NOMO-1 (cell line): ENCODE measurements around the gene LFNG.

Experiments used
- DNase-seq, 2 experiments: peaks; one replicate each; lab custom pipeline; 2025; ENCODE audit not compliant: unreplicated experiment in 2 of 2; lab: John Stamatoyannopoulos, UW

LFNG gene

DNA sequence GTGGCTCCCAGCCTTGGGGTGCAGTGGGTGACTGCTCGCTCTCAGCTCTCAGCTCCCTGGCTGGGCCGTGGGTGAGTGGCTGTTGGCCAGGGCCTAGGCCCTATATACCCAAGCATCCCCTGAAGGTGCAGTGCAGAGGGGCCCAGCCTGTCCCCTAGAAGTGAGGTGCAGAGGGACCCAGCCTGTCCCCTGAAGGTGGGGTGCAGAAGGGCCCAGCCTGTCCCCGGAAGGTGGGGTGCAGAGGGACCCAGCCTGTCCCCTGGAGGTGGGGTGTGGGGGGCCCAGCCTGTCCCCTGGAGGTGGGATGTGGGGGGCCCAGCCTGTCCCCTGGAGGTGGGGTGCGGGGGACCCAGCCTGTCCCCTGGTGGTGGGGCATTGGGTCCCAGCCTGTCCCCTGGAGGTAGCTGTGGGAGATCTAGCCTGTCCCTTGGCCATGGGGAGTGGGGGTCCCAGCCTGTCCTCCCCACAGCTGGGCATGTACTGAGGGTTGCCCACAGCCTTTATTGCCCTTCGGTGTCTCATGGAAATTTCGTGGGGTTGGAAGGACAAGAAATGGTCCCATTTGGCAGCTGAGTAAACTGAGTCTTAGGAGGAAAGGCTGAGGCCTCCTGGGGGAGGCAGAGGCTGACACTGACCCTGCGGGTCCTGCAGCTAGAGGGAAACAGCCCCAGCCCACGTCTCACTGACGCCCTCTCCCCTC is 17.5 kb upstream of the LFNG start:
- DNase-seq = no peak

DNA sequence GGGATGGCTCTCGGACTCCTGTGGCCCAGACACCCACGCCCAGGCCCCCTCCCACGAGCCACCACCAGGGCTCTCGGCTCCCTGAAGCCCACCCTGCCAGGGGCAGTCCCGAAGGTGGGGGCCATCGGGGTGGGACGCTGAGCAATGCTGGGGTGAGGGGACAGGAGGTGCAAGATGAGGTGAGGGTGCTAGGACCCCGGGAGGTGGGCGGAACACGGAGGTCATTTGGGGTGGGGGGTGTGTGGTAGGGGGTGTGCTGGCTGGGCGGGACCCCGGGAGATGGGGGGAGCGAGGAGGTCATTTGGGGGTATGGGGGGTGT is 17.0 kb upstream of the LFNG start:
- DNase-seq = no peak

DNA sequence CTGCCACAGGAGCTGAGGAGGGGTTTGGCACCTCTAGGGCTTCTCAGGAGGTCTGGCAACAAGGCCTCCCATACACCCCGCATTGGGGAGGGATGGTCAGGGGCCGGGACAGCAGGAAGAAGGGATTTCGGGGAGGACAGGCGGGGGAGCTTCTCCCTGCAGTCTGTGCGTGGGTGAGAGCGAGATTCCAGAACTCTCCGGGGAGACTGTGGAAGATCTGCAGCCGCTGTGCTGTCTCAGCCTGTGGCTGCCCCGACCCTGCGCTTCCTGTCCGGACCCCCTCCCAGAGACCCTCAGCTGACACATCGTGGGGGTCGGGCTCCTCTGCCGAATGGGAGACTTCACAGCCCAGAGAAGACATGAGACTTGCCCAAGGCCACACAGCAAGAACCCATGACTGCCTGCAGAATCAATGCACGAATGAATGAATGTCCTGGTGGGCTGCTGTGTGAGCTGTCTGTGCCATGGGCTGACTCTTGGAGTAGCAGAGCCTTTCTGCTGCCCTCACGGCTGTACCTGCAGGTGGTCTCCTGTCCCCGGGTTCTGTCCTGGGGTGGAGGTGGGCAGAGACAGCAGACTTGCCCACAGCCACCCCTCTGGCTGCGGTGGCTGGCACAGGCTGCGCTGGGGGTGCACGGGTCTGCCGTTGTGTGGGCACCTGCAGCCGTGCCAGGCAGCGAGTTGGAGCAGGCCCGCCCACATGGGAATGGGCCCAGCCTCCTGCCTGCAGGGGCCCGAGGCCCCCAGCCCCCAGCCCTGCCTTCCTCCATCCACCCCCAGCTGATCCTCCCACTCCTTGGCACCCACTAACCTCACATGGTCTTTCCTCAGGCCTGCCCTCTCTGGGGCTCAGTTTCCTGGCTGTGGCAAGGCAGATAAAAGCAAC is 16.3 kb upstream of the LFNG start:
- no peak for DNase-seq

DNA sequence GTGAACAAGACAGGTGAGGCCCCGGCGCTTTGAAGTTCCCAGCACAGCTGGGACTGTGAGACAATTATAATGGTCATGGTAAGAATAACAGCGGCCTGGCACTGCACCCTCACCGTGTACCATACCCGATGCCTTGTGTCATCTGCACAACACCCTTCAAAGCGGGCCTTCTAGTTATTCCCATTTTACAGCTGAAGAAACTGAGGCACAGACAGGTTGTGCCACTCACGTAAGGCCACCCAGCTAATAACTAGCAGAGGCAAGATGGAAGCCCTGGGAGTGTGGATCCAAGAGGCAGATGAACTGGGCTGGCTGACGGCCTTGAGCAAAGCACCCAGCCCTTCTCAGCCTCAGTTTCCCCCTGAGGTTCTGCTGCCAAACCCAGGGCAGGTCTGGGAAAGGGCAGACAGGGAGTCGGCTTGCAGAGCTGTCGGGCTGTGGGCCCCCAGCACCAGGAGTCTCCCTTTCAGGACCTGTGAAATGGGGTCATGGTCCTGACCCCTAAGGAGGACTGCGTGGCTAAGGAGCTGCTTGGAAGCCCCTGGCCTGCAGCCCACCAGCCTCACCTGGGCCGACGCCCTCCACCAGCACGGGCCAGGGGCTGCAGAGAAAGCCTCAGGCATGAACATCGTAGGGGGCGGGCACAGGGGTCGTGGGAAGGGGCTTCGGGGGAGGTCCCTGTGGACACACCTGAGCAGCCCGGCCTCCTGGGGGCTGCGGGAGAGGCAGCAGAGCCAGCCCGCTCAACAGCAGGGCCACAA is 15.3 kb upstream of the LFNG start:
- no peak for DNase-seq

DNA sequence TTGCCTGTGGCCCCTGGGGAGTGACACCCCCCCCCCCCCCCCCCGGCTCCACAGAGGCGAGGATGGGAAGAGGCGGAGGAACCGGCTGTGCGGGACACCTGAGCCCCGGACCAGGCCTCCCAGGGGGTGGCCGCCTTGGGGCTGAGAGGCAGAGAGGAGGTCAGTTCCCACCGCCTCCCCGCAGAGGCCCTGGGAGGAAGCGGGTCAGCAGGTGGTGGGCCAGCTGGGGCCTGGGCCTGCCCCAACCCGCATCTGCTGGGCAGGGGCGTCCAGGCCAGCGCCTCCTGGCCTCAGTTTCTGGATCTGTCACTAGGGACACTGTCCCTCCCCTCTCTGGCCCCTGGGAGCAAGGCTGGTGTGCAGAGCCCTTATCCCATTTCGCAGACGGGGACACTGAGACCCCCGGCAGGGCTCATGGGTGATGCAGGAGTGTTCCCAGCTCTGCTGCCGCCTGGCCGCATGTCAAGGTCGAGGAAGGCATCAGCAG is 14.6 kb upstream of the LFNG start:
- DNase-seq = no peak

DNA sequence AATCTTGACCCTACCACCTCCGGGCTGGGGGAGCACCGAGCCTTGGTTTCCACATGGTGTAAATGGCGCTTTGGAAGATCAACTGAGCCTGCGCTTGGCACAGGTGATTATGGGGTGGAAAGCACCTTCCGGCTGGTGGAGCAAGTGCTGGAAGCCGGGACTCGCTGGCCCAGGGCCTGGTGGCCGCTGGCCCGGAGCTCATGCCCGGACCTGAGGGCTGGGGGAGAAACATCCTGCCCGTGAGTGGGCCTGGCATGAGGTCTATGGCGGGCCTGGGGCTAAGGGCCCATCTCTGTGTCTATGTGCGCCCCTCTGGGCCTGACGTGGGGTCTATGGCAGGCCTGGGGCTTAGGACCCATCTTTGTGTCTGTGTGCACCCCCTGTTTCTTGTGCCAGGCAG is 14.2 kb upstream of the LFNG start:
- DNase-seq = no peak

DNA sequence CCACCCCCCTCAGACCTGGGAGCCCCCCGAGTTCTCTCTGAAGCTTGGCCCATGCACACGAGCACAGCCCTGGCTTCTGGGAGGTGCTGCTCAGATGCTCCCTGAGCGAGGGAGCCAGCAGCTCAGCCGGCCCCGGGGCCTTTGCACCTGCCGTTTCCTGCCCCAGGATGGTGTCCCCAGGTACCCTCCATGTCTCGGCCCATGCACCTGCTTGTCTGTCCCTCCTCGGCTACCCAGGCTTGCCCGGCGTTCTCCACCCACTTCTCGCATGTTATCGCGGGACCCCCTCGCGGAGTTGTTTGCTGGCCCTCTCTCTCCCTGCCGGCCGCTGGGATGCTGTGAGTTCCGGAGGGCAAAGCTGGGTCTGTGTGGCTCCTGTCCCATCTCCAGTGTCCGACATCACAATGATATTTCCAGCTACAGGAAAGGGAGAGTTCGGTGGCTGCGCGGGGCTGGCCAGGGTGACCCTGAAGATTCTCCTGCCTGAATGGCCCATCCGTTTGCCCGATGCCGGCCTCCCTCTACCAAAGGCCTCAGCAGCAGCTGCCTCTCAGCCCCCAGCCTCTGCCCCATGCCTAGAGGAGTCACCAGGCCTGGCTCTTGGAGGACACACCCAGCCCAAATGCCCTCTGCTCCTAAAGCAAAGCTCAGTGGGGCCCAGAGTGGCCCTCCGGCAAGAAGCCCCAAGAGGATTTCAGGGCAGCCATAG is 12.2 kb upstream of the LFNG start:
- DNase-seq = no peak

DNA sequence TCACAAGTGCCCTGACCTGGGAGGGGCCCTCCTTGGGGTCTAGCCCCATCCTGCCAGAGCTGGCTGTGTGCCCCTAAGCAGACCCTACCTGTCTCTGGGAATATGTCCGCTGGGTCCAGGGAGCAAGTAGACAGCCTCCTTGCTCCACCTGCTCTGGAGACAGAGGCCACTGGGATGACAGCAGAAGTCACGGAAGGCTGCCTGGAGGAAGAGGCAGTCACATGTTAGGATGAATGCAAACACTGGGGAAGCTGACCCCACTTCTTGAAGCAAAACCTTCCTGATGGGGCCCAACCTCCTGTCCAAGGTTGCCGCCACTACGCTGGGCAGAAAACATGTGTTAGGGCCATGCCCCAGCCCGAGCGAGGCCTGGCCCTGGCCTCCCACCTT is 11.7 kb upstream of the LFNG start:
- no peak for DNase-seq

DNA sequence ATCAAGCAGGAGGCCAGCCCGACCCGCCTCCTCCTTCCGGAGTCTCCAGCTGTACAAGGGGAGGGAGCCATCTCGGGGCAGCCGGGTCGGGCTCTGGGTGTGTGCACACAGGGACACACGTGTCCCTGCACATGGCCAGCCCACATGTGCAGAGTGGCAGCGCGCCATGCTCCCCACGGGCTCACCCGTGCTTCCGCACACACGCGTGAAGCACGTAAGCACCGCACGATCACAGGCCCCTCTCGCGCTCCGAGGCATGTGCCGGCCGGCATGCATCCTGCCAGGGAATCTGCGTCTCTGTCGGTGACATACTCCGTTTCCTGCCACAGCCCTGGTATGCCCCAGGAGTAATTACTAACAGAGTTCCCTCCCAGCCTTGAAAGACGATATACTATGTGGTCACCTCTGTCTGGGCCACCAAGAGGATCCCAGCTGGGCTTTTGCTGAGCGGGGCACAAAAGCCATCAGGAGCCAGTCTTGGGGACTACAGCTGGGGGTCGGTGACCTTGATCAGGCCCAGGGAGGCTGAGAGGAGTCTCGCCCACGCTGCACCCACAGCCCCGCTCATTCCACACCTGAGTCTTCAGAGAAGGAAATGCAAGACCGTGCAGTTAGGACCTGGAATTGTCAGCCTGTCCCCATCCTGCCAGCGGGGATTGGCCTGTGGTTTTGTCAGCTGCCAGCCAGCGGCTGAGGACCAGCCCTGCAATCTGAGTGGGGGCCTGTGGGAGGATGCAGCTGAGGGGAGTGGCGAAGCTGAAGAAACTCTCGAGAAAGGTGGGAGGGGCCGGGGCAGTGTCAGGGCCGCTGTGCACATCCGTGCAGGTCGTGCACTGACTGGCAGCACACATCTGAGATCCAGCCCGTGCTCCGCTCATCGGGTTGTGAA is 11.0 kb upstream of the LFNG start:
- DNase-seq = peak; percentile 78 to 88

DNA sequence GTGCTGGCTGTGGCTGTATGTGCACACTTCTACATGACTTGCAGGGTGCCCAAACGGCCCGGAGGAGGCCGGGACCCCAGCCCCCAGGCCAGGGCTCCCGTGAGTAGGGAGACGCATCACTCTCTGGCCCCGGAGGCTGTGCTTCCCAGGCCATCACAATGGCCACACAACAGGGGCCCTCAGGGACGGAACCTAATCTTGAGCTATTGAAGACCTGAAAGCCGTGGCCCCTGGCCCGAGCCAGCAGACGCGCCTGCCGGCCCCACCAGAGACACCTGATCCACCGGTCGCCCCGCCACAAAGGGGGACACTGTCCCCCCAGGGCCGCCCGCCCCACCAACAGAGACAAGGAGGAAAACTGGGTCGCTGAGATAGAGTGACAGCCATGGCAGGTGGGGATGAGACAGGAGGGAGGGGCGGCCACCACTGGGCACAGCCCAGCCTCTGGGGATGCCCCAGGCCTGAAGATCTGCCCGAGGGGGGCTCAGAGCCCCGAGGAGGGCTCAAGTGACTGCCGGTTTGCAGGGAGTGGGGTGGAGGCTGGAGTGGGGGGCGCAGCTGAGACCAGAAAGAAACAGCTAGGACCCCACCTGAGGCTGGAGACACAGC is 10.2 kb upstream of the LFNG start:
- DNase-seq = no peak

DNA sequence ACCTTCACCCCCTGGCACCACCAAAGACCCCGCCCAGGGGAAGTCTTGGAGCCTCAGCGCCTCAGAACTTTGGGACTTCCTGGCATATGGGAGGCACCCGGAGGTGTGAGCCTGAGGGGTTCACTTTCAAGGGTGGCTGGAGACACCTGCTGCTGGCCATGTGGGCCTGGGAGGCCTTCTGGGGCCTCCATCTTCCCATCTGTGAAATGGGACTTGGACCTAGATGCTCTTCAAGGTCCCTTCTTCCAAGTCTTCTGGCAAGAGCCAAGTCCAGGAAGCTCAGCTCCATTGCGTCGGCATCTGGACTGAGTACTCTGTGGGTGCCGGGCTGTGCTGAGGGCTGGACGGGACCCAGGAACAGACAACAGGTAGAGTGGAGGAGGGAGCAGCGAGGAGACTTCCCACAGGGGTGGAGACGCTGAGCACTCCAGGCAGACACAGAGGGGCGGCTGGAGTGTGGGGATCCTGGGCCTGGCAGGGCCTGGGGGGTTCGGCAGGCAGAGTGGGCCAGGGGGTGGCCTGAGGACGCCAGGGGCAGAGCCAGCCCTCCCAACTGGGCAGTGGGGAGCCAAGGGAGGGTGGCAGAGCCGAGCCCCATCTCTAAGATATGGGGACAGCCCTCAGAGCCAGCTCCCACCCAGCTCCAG is 9.3 kb upstream of the LFNG start:
- DNase-seq = no peak

DNA sequence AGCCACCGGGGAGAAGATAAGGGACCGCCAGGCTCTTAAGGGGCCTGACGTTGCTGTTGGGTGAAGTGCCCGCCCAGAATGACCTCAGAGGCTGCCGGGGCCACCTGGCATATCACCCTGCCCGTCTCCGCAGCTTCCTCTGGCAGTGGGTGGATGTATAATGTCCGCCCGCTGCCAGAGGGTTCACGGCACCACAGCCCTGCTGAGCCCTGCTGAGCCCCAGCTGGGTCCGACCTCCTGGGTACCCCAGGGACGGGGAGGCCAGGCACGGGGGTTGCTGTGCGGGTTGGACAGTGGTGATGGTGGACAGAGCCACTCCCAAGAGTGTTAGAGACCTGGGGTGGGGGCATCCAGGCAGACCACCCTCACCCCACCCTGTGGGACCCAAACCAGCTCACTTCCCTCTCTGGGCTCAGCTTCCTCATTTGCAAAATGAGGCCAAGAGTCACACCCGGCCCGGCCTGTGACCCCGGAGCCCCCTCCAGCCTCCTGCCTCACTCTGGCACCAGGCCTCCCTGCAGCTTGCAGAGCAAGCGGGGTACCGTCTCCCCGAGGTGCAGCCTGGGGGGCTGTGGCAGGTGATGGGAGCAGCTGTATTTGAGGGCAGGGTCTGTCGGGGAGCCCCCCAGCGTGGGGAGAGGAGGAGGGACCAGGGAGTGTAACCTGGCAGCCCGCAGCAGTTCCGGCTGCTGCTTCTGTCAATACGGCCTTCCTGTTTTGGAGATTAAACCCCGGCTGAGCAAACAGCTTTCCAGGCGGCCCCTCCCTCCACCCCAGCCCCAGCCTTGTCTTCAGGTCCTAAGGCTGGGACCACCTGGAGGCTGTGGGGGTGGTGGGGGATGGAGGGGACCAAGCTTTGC is 8.4 kb upstream of the LFNG start:
- DNase-seq = peak; percentile 56 to 67

DNA sequence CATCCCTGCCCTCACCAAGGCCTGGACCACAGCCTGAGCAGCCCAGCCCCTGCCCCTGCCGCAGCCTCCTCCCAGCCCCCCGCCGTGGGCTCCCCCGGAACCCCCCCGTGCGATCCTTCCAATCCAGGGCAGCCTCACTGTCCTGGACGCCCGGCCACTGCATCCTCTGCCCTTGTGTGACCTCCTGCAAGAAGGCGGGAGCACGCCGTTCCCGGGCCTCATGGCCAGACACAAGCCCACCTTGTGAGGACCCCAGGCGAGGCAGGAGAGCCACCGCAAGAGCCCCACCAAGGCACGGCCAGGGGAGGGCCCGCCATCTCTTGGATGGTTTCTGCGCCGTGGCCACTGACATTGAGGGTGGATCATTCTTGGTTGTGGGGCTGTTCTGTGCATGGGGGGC is 7.8 kb upstream of the LFNG start:
- no peak for DNase-seq

DNA sequence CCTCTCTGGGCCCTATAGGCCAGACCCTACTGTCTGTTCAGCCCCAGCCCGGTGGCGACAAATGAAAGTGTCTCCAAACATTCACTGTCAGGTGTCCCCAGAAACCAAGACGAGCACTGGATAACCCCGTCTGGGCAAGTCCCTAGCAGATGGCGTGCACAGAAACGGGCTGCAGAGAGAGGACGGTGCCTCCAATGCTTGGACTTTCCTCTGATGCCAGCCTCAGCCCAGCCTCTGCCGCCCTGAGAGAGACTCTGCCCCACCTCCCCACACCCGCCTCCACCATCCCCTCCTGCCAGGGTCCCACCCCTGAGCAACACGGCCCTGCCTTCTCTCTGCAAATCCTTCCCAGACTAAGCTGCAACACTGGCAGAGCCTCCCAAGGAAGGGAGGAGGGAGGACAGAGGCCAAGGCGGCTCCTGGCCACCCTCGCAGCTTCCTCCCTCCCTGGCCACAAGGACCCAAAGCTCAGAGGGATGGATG is 7.4 kb upstream of the LFNG start:
- no peak for DNase-seq

DNA sequence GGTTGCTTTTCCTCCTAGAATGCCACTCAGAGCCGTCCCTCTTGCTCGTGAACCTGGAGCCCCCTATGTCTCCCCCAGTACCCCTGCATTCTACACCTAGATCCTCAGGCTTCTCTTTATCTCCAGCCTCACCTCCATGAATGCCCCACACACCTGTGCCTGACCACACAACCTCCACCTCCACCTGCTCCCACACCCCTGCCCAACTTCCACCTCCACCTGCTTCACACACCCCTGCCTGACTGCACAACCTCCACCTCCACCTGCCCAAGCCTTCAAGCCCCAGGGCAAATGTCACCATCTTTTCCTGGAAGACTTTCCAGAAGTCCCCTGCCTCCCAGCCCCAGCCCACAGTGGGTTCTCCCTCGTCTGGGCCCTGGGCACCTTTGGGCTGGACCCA is 6.9 kb upstream of the LFNG start:
- DNase-seq = no peak

DNA sequence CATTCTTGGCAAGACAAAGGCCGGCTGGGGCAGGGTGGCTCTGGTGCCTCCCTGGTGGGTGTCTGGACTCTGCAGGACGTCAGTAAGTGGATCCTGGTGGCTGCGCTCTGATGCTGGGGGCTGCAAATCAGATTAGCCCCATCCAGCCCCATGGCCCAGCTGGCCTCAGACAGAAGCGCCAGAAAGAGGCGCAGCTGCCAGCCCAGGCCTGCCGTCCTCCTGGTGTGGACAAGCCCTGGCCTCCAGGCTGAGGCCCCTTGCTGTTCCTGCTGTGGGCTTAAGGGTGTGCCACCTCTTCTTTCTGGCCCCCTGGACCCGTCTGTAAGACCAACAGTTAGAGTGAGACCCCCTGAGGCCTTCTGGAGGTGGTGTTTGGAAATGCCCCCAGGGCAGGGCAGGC is 5.9 kb upstream of the LFNG start:
- DNase-seq = no peak

DNA sequence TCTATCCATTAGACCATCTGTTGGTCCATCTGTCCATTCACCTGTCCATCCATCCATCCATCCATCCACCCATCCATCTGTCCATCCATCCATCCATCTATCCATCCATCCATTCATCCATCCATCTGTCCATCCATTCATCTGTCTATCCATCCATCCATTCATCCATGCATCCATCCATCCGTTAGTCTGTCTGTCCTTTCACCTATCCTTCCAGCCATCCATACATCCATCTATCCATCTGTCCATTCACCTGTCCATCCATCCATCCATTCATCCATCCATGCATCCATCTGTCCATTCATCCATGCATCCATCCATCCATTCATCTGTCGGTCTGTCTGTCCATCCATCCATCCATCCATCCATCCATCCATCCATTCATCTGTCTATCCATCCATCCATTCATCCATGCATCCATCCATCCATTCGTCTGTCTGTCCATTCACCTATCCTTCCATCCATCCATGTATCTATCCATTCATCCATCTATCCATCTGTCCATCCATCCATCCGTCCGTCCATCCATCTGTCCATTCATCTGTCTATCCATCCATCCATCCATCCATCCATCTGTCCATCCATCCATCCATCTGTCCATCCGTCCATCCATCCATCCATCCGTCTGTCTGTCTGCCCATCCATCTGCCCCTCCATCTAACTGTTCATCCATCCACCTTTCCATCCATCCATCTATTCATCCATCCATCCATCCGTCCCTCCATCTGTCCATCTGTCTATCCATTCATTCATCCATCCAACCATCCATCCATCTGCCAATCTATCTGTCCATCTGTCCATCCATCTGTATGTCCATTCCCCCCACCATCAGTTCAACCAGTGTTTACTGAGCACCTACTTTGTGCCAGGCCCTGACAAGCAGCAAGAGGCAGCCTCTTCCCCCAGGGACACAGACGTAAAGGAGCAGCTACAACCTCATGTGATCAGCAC is 4.8 kb upstream of the LFNG start:
- no peak for DNase-seq
